Stimulated activated CD4-positive, alpha-beta T cell treated with anti-CD3 and anti-CD28 coated beads, Interleukin-2, amount 100 ng/mL, for 48 hours (primary cell): ENCODE measurements around the gene NALF2.

ENCODE experiments used
- DNase-seq, 2 donors: peaks; one replicate each; pipeline ENCODE4 v3.0.0-alpha.2; 2020

NALF2 gene

GRCh38 chrX:69503782-69504625, at the start of gene NALF2:
Gene NALF2 (plus strand): TSS chrX:69504326. CDS start chrX:69505283, 957 bp downstream.
- peak in 1 of 2 donors; percentile 35 for DNase-seq

GRCh38 chrX:69457756-69458155, 46.4 kb upstream of the NALF2 start:
- DNase-seq, result no peak

DNA sequence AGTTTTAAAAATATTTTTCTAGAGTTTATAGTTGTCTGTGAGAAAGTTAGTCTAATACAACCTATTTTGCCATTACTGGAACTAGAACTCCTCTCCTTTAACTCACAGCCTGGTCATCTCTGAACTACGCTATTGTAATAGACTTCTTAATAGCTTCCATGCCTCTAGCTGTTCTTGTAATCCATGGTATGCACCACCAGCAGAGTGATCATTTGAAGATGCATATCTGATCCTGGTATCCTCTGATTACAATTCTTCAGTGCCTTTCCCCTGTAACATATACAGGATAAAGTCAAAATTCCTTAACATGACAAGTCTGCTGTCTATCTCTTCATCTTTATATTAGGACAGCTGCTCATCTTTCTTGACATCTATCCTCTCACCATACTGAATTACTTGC, 37.6 kb upstream of the NALF2 start:
- DNase-seq, result no peak

DNA sequence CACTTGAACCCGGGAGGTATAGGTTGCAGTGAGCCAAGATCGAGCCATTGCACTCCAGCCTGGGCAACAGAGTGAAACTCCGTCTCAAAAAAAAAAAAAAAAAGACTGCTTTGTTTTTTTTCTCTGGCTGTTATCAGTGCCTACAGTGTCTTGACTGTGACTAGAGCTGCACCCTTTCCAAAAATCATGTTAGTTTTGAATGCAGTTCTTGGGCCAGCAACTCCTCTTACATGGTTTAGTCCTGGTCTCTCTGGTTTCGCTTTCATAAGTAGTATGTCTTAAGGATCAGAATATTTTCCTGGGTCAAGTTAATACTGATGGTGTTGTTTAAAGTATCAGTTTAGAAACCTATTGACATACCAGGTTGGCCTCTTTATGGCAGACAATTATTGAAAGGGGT, 34.2 kb upstream of the NALF2 start:
- no peak for DNase-seq

GRCh38 chrX:69489625-69490024, 14.5 kb upstream of the NALF2 start:
- DNase-seq, result no peak

DNA sequence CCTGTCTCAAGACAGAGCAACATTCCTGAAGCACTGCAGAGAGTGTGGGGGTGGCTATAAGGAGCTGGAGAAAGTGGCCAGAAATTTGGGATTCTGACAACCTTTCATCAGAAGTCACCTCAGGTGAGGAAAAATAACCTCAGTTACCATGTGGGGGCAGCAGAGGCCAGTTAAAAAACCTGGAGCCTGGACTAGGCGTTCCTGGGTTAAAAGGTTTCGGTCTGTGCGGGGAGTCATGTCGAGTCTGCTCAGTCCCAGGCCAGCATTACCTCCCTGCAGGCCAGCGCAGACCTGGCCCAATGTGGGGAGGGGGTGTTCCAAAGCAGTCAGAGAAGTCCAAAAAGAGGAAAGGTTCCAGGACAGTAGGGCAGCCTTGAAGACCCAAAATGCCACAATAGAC, 10.9 kb upstream of the NALF2 start:
- DNase-seq, result peak; percentile 36 to 37

GRCh38 chrX:69493766-69494165, 10.4 kb upstream of the NALF2 start:
- no peak for DNase-seq

DNA sequence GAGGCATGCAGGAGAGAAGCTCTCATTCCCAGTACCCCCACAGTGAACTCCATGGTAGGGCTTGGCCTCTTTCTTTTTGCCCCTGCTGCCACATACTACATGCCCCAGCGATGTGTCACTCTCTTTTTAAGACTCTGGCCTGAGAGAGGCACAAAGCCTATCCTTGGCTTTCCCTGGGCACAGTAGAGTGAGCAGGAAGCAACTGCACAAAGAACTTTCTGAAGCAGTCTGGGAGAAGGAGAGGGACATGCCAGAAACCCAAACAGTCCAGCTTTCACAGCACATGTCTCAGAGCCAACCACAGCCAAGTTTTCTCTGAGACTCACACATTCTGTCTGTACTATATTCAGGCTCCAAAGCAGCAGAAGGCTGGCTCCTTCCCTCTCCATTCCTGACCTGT, 7.9 kb upstream of the NALF2 start:
- DNase-seq, result no peak

- no peak for DNase-seq
These were observed 2.7 kb upstream of the NALF2 start for GRCh38 chrX:69501429-69501828.

GRCh38 chrX:69503228-69503781, 821 bp upstream of the NALF2 start:
- DNase-seq, result no peak

GRCh38 chrX:69504626-69505612, 793 bp downstream of the NALF2 start:
- no peak for DNase-seq

GRCh38 chrX:69505772-69506616, 1.9 kb downstream of the NALF2 start:
- no peak for DNase-seq

- no peak for DNase-seq
These were observed 2.7 kb downstream of the NALF2 start for GRCh38 chrX:69506617-69507499.

DNA sequence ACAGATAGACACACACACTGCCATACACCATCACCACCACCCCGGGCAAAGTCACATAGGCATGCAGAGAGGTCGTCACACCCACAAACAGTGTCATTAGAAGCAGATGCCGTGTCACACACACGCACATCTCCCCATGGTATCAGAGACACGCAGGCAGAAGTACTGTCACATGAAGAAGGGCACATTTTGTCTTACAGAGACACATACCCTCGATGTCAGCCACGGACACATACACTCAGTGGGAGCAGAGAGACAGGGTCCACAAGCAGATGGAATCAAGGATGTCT, 3.3 kb downstream of the NALF2 start:
- no peak for DNase-seq

- no peak for DNase-seq
These were observed 4.5 kb downstream of the NALF2 start for GRCh38 chrX:69508610-69509009.

GRCh38 chrX:69510137-69510715, 6.1 kb downstream of the NALF2 start:
- no peak for DNase-seq

DNA sequence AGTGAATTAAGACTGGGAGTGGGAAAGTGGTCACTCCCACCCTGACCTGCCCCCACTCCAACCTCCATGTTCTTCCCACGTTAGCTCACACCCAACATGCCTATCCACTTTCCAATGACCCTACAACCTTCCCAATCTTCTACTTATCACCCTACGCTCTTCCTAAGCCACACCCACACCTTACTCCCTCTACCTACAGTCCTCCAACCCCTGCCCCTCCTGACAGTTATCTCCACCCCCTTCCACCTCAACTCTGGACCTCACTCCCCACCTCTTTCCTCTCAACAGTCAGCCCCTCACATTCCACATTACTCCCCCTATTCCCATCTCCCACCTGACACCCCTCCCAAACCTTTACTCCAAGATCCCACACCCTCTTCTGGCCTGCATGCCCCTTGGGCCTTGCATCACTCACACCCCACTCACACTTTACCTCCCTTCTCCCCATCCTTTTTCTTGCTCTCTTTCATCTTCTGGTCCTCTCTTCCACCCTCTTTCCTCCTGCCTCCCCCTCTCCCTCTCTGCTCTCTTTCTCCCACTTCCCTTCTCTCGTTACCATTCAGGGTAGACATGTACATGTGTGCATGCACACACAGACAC, 6.9 kb downstream of the NALF2 start:
- no peak for DNase-seq

GRCh38 chrX:69522052-69522451, 17.9 kb downstream of the NALF2 start:
- no peak for DNase-seq

DNA sequence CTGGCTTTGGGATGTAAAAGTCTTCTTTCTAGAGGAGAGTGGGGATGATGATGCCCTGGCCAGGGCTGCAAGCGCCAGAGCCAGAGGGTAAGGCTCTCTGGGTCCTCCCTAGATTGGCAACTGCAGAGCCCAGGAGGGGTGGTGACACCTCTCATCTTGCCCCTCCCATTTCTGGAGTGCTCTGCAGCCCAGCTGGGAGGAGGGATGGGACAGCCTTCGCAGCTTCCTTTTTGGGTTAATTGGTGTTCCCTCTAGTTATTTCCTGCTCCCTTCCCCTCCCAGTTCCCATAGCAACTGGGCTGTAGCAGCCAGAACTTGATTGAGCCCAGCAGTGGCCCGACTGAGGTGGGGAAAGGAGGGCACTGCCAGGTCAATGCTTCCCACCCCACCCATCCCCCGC, 19.2 kb downstream of the NALF2 start:
- no peak for DNase-seq

DNA sequence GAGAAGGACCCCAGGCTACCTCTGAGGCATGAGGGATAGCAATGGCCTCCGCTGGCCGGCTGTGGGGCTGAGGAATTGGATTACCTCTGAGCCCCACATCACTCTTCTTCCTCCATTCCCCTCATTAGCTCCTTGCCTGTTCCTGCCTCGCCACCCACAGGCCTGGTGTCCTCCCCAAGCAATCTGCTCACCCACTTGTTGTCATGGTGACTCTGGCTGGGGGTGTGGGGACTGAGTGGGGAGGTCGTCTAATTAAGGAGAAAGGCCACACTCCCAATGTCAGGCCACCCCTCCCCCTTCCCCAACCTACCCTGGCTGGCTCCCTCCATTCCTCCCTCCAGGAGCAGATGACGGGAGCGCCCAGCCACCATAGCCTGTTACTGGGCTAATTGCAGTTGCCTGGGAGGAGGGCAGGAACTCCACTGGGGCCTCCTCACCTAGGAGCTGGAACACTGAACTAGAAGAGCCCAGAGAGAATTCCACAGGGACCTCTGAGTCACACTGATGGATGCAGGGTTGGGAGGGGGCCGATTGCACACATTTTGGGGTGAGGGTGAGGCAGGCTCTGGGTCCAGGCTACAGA, 20.7 kb downstream of the NALF2 start:
- DNase-seq, result no peak
